LNCaP clone FGC (cell line): ENCODE measurements around the gene COX6B1.
A peak's percentile ranks its signal among the peaks of the same experiment; 100 is the strongest.

Experiments
- DNase-seq: peaks from one replicate; pipeline ENCODE4 v3.0.0-alpha.2; 2011; ENCODE audit warnings: low read depth
- H3K4me3 ChIP-seq: 2 replicates; pipeline ENCODE4 v1.5.1; 2011; ENCODE audit warnings: mild to moderate bottlenecking, low read depth, low read length, control low read depth
- TF ChIP-seq, protein P1 (sequence below): IDR thresholded peaks from 2 replicates; pipeline ENCODE4 v1.5.1; 2012; ENCODE audit warnings: mild to moderate bottlenecking; ENCODE audit not compliant: control insufficient read depth, insufficient read depth; ENCODE audit errors: extremely low read depth

Gene COX6B1

DNA sequence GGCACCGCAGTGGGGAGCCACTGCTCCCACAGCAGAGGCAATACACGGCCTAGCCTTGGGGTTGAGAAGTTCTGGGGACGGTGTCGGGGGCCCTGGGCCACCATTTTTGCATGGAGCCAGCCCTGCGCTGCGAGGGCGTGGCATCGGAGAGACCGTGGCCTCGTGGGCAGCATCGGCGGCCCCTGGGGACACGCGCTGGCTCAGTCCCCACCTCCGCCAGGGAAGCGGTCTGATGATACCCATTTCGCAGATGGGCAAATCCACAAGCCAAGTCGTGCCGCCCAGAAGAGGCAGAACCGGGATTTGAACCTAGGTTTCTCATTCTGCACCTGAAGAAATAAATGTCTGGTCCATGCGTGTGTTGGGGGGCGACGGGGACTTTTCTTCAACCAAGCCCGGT is 17.0 kb downstream of the COX6B1 start:
- TF ChIP-seq, protein P1, sequence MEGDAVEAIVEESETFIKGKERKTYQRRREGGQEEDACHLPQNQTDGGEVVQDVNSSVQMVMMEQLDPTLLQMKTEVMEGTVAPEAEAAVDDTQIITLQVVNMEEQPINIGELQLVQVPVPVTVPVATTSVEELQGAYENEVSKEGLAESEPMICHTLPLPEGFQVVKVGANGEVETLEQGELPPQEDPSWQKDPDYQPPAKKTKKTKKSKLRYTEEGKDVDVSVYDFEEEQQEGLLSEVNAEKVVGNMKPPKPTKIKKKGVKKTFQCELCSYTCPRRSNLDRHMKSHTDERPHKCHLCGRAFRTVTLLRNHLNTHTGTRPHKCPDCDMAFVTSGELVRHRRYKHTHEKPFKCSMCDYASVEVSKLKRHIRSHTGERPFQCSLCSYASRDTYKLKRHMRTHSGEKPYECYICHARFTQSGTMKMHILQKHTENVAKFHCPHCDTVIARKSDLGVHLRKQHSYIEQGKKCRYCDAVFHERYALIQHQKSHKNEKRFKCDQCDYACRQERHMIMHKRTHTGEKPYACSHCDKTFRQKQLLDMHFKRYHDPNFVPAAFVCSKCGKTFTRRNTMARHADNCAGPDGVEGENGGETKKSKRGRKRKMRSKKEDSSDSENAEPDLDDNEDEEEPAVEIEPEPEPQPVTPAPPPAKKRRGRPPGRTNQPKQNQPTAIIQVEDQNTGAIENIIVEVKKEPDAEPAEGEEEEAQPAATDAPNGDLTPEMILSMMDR: no peak
- H3K4me3 ChIP-seq: no peak overlapping the region
- no peak for DNase-seq

DNA sequence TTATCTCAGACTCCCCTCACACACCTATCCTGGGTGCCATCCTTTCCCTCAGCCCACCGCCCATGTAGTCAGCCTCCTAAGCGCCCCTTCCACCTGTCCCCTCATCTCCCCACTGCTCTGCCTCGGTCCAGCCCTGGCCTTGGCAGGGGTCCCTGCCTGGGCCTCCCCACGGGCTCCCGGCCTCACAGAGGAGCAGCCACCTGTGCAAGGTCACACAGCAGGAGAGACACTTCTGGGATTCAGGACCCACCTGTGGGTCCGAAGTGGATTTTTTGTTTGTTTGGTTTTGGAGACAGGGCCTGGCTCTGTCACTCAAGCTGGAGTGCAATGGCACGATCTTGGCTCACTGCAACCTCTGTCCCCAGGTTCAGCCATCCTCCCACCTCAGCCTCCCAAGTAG is 17.5 kb downstream of the COX6B1 start:
- no peak for DNase-seq
- TF ChIP-seq, protein P1: no peak
- no peak overlapping the region for H3K4me3 ChIP-seq

DNA sequence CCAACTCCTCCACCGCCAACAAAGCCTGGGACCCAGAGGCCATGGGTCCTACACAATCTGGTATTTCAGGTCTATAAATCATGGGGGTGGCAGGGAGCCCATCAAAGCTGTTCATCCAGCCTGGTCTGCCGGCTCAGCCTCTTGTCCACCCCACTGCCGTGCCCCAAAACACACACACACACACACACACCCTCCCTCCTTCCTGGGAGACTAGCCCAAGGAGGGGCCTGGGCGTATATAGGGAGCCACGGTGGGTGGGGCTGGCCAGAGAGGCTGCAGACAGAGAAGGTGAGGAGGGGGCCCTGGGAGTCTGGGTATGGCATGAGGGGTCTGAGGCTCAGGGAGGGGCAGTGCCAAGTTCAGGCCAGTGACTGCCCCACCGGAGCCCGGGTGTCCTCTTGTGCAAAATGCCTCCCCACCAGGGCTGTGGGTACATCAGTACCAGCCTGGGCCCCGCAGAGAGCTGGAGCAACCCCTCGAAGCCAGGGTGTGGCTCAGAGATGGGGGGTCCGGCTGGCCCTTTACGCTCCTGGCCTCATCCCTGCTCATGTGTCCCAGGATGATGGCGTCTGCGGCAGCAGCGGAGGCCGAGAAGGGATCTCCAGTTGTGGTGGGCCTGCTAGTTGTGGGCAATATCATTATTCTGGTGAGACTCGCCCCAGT is 18.3 kb downstream of the COX6B1 start, which contains the start of gene UPK1A:
Gene UPK1A (plus strand): TSS at position 267 of the 663 bp plus-strand sequence. CDS start 296 bp downstream, at position 563.
- DNase-seq: no peak
- TF ChIP-seq, protein P1: no peak
- H3K4me3 ChIP-seq: no peak within 1 kb of the TSS

DNA sequence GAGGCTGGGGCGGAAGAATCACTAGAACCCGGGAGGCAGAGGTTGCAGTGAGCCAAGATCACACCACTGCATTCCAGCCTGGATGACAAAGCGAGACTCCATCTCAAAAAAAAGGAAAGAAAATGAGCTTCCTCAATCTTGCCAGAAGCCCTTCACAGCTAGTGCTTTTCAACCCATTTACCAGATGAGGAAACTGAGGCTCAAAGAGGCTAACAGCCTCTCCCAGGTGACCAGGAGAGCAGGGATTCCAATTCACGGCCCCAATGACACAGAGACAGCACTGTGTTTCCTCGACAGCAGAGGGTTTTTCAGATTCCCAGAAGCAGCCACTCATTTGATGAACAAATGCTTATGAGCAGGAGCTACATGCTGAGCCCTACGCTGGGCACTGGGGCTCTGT is 21.4 kb downstream of the COX6B1 start:
- H3K4me3 ChIP-seq: no peak overlapping the region
- TF ChIP-seq, protein P1: no peak
- no peak for DNase-seq

DNA sequence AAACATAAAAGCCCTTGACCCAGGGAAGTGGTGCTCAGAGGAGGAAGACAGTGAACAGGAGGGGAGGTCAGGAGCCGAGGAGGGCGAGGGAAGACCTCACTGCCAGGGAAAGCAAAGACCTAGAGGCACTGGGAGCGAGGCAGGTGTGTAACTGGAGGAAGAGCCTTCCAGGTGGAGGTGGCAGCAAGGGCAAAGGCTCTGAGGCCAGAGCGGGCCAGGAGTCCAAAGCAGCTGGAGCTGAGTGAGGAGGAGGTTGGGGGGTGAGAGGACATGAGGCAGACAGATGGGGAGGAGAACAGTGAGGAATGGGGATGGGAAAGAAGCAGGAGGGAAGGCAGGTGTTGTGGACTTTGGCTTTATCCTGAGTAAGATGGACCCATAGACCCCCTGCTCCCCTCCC is 21.9 kb downstream of the COX6B1 start:
- TF ChIP-seq, protein P1: no peak
- no peak for DNase-seq
- H3K4me3 ChIP-seq: no peak overlapping the region

DNA sequence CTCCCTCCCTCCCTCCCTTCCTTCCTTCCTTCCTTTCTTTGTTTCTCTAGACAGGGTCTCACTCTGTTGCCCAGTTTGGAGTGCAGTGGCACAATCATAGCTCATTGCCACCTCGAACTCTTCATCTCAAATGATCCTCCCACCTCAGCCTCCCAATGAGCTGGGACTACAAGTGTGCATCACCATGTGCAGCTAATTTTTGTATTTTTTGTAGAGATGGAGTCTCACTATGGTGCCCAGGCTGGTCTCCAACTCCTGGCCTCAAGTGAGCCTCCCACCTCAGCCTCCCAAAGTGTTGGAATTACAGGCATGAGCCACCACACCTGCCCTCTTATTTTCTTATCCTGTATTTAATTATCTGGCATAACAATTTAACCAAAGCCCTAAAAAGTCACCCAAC is 22.6 kb downstream of the COX6B1 start:
- no peak for DNase-seq
- TF ChIP-seq, protein P1: no peak
- no peak overlapping the region for H3K4me3 ChIP-seq

DNA sequence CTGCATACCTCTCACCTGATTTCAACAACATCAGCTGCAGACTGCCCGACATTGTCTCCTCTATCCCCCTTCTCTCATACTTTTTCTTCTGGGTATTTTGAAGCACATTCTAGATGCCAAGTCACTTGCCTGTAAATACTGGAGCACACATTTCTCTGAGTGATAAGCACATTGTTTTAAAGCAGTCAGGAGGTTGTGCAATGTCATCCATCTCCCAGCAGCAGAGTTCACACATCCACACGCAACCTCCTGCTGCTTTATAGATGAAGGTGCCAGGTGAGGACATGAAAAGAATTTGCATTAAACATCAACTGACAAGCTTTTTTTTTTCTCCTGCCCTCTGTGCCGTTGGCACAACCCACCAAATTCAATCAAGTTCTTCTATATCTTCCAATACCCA is 23.7 kb downstream of the COX6B1 start:
- DNase-seq: peak; percentile 17
- H3K4me3 ChIP-seq: no peak overlapping the region
- TF ChIP-seq, protein P1: no peak
